Measurements from ENCODE around the gene ODAD2.
"Not testable (repeated sequence)": the region's sequence is repeated elsewhere in the genome, so short reads cannot be mapped to it uniquely, and the experiment has no call there.

The ODAD2 gene

GRCh38 chr10:27959093-27959715 lies 39.7 kb downstream of the ODAD2 start:
- no peak for DNase-seq (ENCODE audit: low read depth in 1 of 2, low spot score in 1 of 2)

GRCh38 chr10:27958383-27958782 lies 40.5 kb downstream of the ODAD2 start:
- DNase-seq (ENCODE audit: low read depth in 1 of 2, low spot score in 1 of 2), result not testable (repeated sequence)

GRCh38 chr10:27950242-27950564 lies 48.7 kb downstream of the ODAD2 start:
- DNase-seq (ENCODE audit: low read depth in 1 of 2, low spot score in 1 of 2), result no peak

GRCh38 chr10:27949528-27950241 lies 49.2 kb downstream of the ODAD2 start:
- DNase-seq (ENCODE audit: low read depth in 1 of 2, low spot score in 1 of 2), result no peak

GRCh38 chr10:27948186-27948585 lies 50.7 kb downstream of the ODAD2 start:
- no peak for DNase-seq (ENCODE audit: low read depth in 1 of 2, low spot score in 1 of 2)

GRCh38 chr10:27947540-27947939 lies 51.3 kb downstream of the ODAD2 start:
- no peak for DNase-seq (ENCODE audit: low read depth in 1 of 2, low spot score in 1 of 2)

- DNase-seq (ENCODE audit: low read depth in 1 of 2, low spot score in 1 of 2), result no peak
Observed at GRCh38 chr10:27944005-27944404, 54.9 kb downstream of the ODAD2 start.

- no peak for DNase-seq (ENCODE audit: low read depth in 1 of 2, low spot score in 1 of 2)
Observed at GRCh38 chr10:27914888-27915287, 84.0 kb downstream of the ODAD2 start.

GRCh38 chr10:27912231-27912630 lies 86.6 kb downstream of the ODAD2 start:
- DNase-seq (ENCODE audit: low read depth in 1 of 2, low spot score in 1 of 2), result no peak

GRCh38 chr10:27911539-27911938 lies 87.3 kb downstream of the ODAD2 start:
- no peak for DNase-seq (ENCODE audit: low read depth in 1 of 2, low spot score in 1 of 2)

GRCh38 chr10:27911011-27911410 lies 87.9 kb downstream of the ODAD2 start:
- no peak for DNase-seq (ENCODE audit: low read depth in 1 of 2, low spot score in 1 of 2)

GRCh38 chr10:27908231-27908630 lies 90.6 kb downstream of the ODAD2 start:
- no peak for DNase-seq (ENCODE audit: low read depth in 1 of 2, low spot score in 1 of 2)

- not testable (repeated sequence) for DNase-seq (ENCODE audit: low read depth in 1 of 2, low spot score in 1 of 2)
Observed at GRCh38 chr10:27899485-27899884, 99.4 kb downstream of the ODAD2 start.

- no peak for DNase-seq (ENCODE audit: low read depth in 1 of 2, low spot score in 1 of 2)
Observed at GRCh38 chr10:27899058-27899457, 99.8 kb downstream of the ODAD2 start.

GRCh38 chr10:27893358-27893954 lies 105.4 kb downstream of the ODAD2 start:
- no peak for DNase-seq (ENCODE audit: low read depth in 1 of 2, low spot score in 1 of 2)

GRCh38 chr10:27890971-27891370 lies 107.9 kb downstream of the ODAD2 start:
- DNase-seq (ENCODE audit: low read depth in 1 of 2, low spot score in 1 of 2), result no peak

GRCh38 chr10:27889518-27889917 lies 109.4 kb downstream of the ODAD2 start:
- no peak for DNase-seq (ENCODE audit: low read depth in 1 of 2, low spot score in 1 of 2)

GRCh38 chr10:27884185-27884641 lies 114.7 kb downstream of the ODAD2 start:
- DNase-seq (ENCODE audit: low read depth in 1 of 2, low spot score in 1 of 2), result no peak

GRCh38 chr10:27878281-27878680 lies 120.6 kb downstream of the ODAD2 start:
- no peak for DNase-seq (ENCODE audit: low read depth in 1 of 2, low spot score in 1 of 2)

- DNase-seq (ENCODE audit: low read depth in 1 of 2, low spot score in 1 of 2), result no peak
Observed at GRCh38 chr10:27865221-27865635, 133.7 kb downstream of the ODAD2 start.

- DNase-seq (ENCODE audit: low read depth in 1 of 2, low spot score in 1 of 2), result no peak
Observed at GRCh38 chr10:27861781-27862180, 137.1 kb downstream of the ODAD2 start.

- DNase-seq (ENCODE audit: low read depth in 1 of 2, low spot score in 1 of 2), result no peak
Observed at GRCh38 chr10:27857616-27858015, 141.3 kb downstream of the ODAD2 start.

- no peak for DNase-seq (ENCODE audit: low read depth in 1 of 2, low spot score in 1 of 2)
Observed at GRCh38 chr10:27844223-27844622, 154.7 kb downstream of the ODAD2 start.

Data from stimulated activated CD4-positive, alpha-beta T cell treated with anti-CD3 and anti-CD28 coated beads, Interleukin-15, amount 100 ng/mL, for 1 hour (primary cell).